ENCODE data around the gene FAM167B. TPM values are rescaled to one million over a fixed set of nuclear protein-coding genes. Genes with fewer than 3 reads are reported as not detected.

Gene FAM167B
- total RNA-seq, 1 donor from 2014 or later = 3.8 TPM

- Mint-ChIP-seq H3K4me3 (ENCODE audit: low read depth) (peak overlapping the region; percentile 72), H3K27me3 (no peaks in the 10 kb centered on the region), H3K27ac (peak overlapping the region; percentile 91), H3K9me3 (ENCODE audit: low read depth) (no peaks in the 10 kb centered on the region), H3K36me3 (ENCODE audit: insufficient read depth) (peaks cover 4% of the 10 kb centered on the region), H3K4me1 (ENCODE audit: low read depth) (peaks cover 14% of the 10 kb centered on the region)
- DNase-seq (ENCODE audit: low spot score, unreplicated experiment) = peak; percentile 44
- TF ChIP-seq CTCF (IDR thresholded peaks at IDR 0.05; ENCODE audit: unreplicated experiment) = no peak
Measured at GRCh38 chr1:32239790-32240139, 7.3 kb upstream of the FAM167B start.

GRCh38 chr1:32240140-32240951 lies 6.7 kb upstream of the FAM167B start:
- no peaks in the 10 kb centered on the region for H3K9me3 Mint-ChIP-seq (ENCODE audit: low read depth)
- peak overlapping the region; percentile 93 for H3K27ac Mint-ChIP-seq
- H3K36me3 Mint-ChIP-seq (ENCODE audit: insufficient read depth) = peaks cover 4% of the 10 kb centered on the region
- peaks cover 14% of the 10 kb centered on the region for H3K4me1 Mint-ChIP-seq (ENCODE audit: low read depth)
- no peaks in the 10 kb centered on the region for H3K27me3 Mint-ChIP-seq
- peak overlapping the region; percentile 72 for H3K4me3 Mint-ChIP-seq (ENCODE audit: low read depth)
- peak; percentile 84 for DNase-seq (ENCODE audit: low spot score, unreplicated experiment)
- peak; percentile 33 for TF ChIP-seq CTCF (IDR thresholded peaks at IDR 0.05; ENCODE audit: unreplicated experiment)

- peaks cover under 1% of the 10 kb centered on the region for H3K36me3 Mint-ChIP-seq (ENCODE audit: insufficient read depth)
Measured at GRCh38 chr1:32241001-32241763, 5.8 kb upstream of the FAM167B start.

GRCh38 chr1:32242341-32242851 lies 4.6 kb upstream of the FAM167B start:
- Mint-ChIP-seq H3K9me3 (ENCODE audit: low read depth) (no peaks in the 10 kb centered on the region), H3K4me1 (ENCODE audit: low read depth) (peaks cover 11% of the 10 kb centered on the region), H3K27ac (peak overlapping the region; percentile 93), H3K4me3 (ENCODE audit: low read depth) (no peak overlapping the region), H3K36me3 (ENCODE audit: insufficient read depth) (no peaks in the 10 kb centered on the region), H3K27me3 (no peaks in the 10 kb centered on the region)
- TF ChIP-seq CTCF (IDR thresholded peaks at IDR 0.05; ENCODE audit: unreplicated experiment) = no peak
- DNase-seq (ENCODE audit: low spot score, unreplicated experiment) = no peak

More at GRCh38 chr1:32241001-32241763, 5.8 kb upstream of the FAM167B start:
- no peak for TF ChIP-seq CTCF (IDR thresholded peaks at IDR 0.05; ENCODE audit: unreplicated experiment)
- peak overlapping the region; percentile 93 for H3K27ac Mint-ChIP-seq
- peaks cover 12% of the 10 kb centered on the region for H3K4me1 Mint-ChIP-seq (ENCODE audit: low read depth)
- H3K4me3 Mint-ChIP-seq (ENCODE audit: low read depth) = peak overlapping the region; percentile 72
- peak; percentile 39 for DNase-seq (ENCODE audit: low spot score, unreplicated experiment)
- no peaks in the 10 kb centered on the region for H3K27me3 Mint-ChIP-seq
- H3K9me3 Mint-ChIP-seq (ENCODE audit: low read depth) = no peaks in the 10 kb centered on the region

GRCh38 chr1:32247452-32247851 lies 430 bp downstream of the FAM167B start:
- H3K9me3 Mint-ChIP-seq (ENCODE audit: low read depth) = no peaks in the 10 kb centered on the region
- no peak for TF ChIP-seq CTCF (IDR thresholded peaks at IDR 0.05; ENCODE audit: unreplicated experiment)
- H3K36me3 Mint-ChIP-seq (ENCODE audit: insufficient read depth) = no peaks in the 10 kb centered on the region
- no peak for DNase-seq (ENCODE audit: low spot score, unreplicated experiment)
- no peak overlapping the region for H3K4me3 Mint-ChIP-seq (ENCODE audit: low read depth)
- H3K27ac Mint-ChIP-seq = no peak overlapping the region
- peaks cover 13% of the 10 kb centered on the region for H3K4me1 Mint-ChIP-seq (ENCODE audit: low read depth)
- peaks cover 7% of the 10 kb centered on the region for H3K27me3 Mint-ChIP-seq

All from progenitor cell of endocrine pancreas (in vitro differentiated cells).